ENCODE results near the gene IGSF21. TPM values are rescaled to one million over a fixed set of nuclear protein-coding genes. Genes with fewer than 3 reads are reported as not detected.

IGSF21 gene
- total and polyA plus RNA-seq, 2 of the 8 experiments (the other 6 are each of a cell fraction or from before 2014, with no cell fraction given): 22.5 to 28.5 TPM

DNA sequence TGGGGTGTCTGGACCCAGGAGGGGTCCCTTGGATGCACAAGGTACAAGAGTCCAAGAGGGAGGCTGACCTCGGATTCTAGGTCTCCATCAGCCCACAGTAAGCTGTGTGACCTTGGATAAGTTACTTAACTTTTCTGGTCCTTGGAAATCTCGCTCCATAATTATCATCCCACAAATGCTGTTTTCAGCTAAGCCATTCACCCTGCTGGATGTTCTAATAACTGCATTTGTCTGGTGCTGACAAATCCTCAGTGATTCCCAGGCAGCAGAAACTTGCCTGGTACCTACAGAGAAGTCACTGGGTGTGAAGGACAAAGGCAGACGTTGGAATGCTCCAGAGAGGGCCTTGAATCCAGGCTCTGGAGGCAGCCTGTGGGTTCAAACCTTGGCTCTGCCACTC lies 89.7 kb downstream of the IGSF21 start:
- Histone ChIP-seq H3K79me1 (ENCODE audit: low read depth, low read length) (no peaks in the 10 kb centered on the region; the same call in 1 of the 2 replicates), H3K9ac (replicated peaks in 1 of 4; ENCODE audit: extremely low read depth in 1 of 4, low read depth in 3 of 4, low read length in 3 of 4) (no peak overlapping the region), H4K5ac (ENCODE audit: insufficient read length, low read depth, low read length) (no peak overlapping the region), H3K36me3 (ENCODE audit: control insufficient read depth in 2 of 4, insufficient read depth in 4 of 4, low read length in 3 of 4) (no peaks in the 10 kb centered on the region), H4K91ac (replicated peaks; ENCODE audit: insufficient read length, low read length) (no peak overlapping the region), H2BK120ac (replicated peaks; ENCODE audit: low read depth, low read length) (no peak overlapping the region), H2BK12ac (ENCODE audit: low read depth, low read length) (no peak overlapping the region), H3K79me2 (ENCODE audit: control insufficient read depth in 1 of 2, insufficient read depth in 2 of 2, low read length in 2 of 2) (no peaks in the 10 kb centered on the region), H2AK5ac (ENCODE audit: low read depth, low read length) (0 out of 2 replicates have a peak overlapping the region, but pooled peaks have one; percentile 32), H3K23me2 (ENCODE audit: low read depth, low read length) (no peaks in the 10 kb centered on the region), H2BK5ac (ENCODE audit: low read depth, low read length) (0 out of 2 replicates have a peak overlapping the region, but pooled peaks have one; percentile 38), H2BK20ac (ENCODE audit: low read length) (no peak overlapping the region), H3K4me1 (replicated peaks in 1 of 4; ENCODE audit: control insufficient read depth in 3 of 4, insufficient read depth in 4 of 4, low read length in 3 of 4) (peaks cover 0 to 17% (median 9%) of the 10 kb centered on the region in 4 experiments; a peak in 6 of 7 replicates), H3K27me3 (replicated peaks in 1 of 4; ENCODE audit: control insufficient read depth in 3 of 4, extremely low read depth in 1 of 4, insufficient read depth in 3 of 4, low read length in 3 of 4) (no peaks in the 10 kb centered on the region), H4K8ac (ENCODE audit: extremely low read depth, insufficient read depth, low read length) (no peak overlapping the region), H3K4me3 (ENCODE audit: extremely low read depth in 1 of 4, insufficient read depth in 2 of 4, low read depth in 3 of 4, low read length in 4 of 4) (no peak overlapping the region), H3K23ac (ENCODE audit: insufficient read length) (no peak overlapping the region), H3K9me3 (ENCODE audit: insufficient read depth in 2 of 2, low read depth in 1 of 2, low read length in 1 of 2) (no peaks in the 10 kb centered on the region), H4K20me1 (replicated peaks in 1 of 2; ENCODE audit: control insufficient read depth in 1 of 2, insufficient read depth in 2 of 2, low read length in 2 of 2) (no peaks in the 10 kb centered on the region), H3K27ac (ENCODE audit: low read depth, low read length) (no peak overlapping the region), H3K56ac (replicated peaks; ENCODE audit: insufficient read length, low read depth, low read length) (no peak overlapping the region), H3K4ac (replicated peaks; ENCODE audit: insufficient read length, low read depth, low read length) (no peak overlapping the region), H2AFZ (ENCODE audit: low read length) (no peak overlapping the region), H3K14ac (ENCODE audit: insufficient read length) (no peak overlapping the region), H2BK15ac (ENCODE audit: low read length) (no peak overlapping the region), H3K4me2 (ENCODE audit: insufficient read depth in 1 of 2, low read depth in 2 of 2, low read length in 2 of 2) (no peak overlapping the region), H3K18ac (ENCODE audit: extremely low read depth, low read length) (no peak overlapping the region)
- no peak for FAIRE-seq
- POLR2A ChIA-PET (ENCODE audit: partially characterized antibody): interaction anchor here (0.9 kb wide), 1 partner anchor 9 kb away, joined by 3 read pairs; no protein-coding TSS in a partner anchor
- WGBS, 2 experiments (ENCODE audit: extremely low coverage in 1 of 2, insufficient coverage in 1 of 2, insufficient read length in 1 of 2, insufficient replicate concordance in 2 of 2, low coverage in 1 of 2, low lambda C conversion rate in 2 of 2, missing lambda C conversion rate in 1 of 2): 88% methylated on average over 3 of the region's 3 CpGs; no CpG with 5 or more reads in 1 of the 2 experiments
- CTCF ChIA-PET (ENCODE audit: partially characterized antibody): interaction anchor here (0.8 to 4.0 kb wide), 12 partner anchors 10 to 384 kb away, joined by 3 to 12 read pairs (median 3); no protein-coding TSS in a partner anchor
- TF ChIP-seq KDM1A (IDR thresholded peaks at IDR 0.05; ENCODE audit: borderline replicate concordance, low read length) (peak; percentile 75; the same call in 1 of the 2 replicates), PHF8 (conservative IDR thresholded peaks at IDR 0.05; ENCODE audit: low read depth, low read length) (no peak)
- no peak for DNase-seq (ENCODE audit: low read depth in 1 of 2, low spot score in 2 of 2)
